HFFc6 (cell line): ENCODE measurements around the gene SQOR. TPM values are rescaled to one million over a fixed set of nuclear protein-coding genes. Genes with fewer than 3 reads are reported as not detected.
A peak's percentile ranks its signal among the peaks of the same experiment; 100 is the strongest.

Experiments used
- DNase-seq: peaks from one replicate; pipeline ENCODE4 v3.0.0-alpha.2; 2018
- H3K27ac Mint-ChIP-seq: 2 replicates; pipeline ENCODE4 v1.8.0; 2020; ENCODE audit warnings: mild to moderate bottlenecking, mixed read lengths
- H3K27me3 Mint-ChIP-seq: 2 replicates; pipeline ENCODE4 v1.8.0; 2021; ENCODE audit warnings: mild to moderate bottlenecking, moderate library complexity, mixed read lengths; ENCODE audit not compliant: insufficient read depth
- H3K36me3 Mint-ChIP-seq: 2 replicates; pipeline ENCODE4 v1.8.0; 2021; ENCODE audit warnings: low read depth, mixed read lengths
- H3K4me1 Mint-ChIP-seq: 2 replicates; pipeline ENCODE4 v1.8.0; 2020; ENCODE audit warnings: low read depth, mixed read lengths
- H3K4me3 Mint-ChIP-seq: 2 replicates; pipeline ENCODE4 v1.8.0; 2020; ENCODE audit warnings: mild to moderate bottlenecking, moderate library complexity, mixed read lengths
- H3K9me3 Mint-ChIP-seq: 2 replicates; pipeline ENCODE4 v1.8.0; 2020; ENCODE audit warnings: mild to moderate bottlenecking, mixed read lengths
- total RNA-seq, 6 experiments: library from RNA; stranded (reverse); fragmentation: NEBNext Ultra II Directional; extraction: Animal tissue kit (Norgen Biotek cat#: 25700); gene quantifications; 2 replicates in 1 of 6; 3 replicates in 5 of 6; pipeline ENCODE4 v1.2.3, GENCODE V29; 2021
- TF ChIP-seq, protein P1 (sequence below): fragments of 200-600 bp; sonication (generic); IDR thresholded peaks from 2 replicates; pipeline ENCODE4 v1.5.0; 2021; ENCODE audit warnings: antibody characterized with exemption, mild to moderate bottlenecking

SQOR gene
- total RNA-seq, 6 experiments from 2014 or later = 25.3 to 43.2 (median 39.7) TPM

DNA sequence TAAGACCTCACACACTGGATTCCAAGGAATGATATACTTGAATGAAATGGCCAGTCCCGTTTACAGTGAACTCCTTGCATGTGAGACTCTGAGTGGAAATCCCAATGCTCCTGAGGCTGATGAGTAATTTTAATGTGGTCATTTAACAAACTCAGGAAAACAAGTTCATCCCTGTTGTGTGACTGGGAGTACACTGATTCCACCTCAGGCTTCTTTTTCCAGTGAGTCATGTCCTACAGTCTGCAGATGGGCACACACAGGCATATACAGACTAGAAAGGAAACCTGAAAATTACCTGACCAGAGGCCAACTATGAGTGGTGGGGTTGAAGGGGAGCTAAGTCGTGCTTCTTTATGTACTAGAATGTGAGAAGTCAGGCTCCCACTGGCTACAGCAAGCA lies 5.8 kb downstream of the SQOR start:
- Mint-ChIP-seq H3K4me1 (peaks cover 88% of the 10 kb centered on the region), H3K4me3 (peak overlapping the region; percentile 75), H3K9me3 (no peaks in the 10 kb centered on the region), H3K27ac (peak overlapping the region; percentile 91), H3K36me3 (no peaks in the 10 kb centered on the region), H3K27me3 (peaks cover 6% of the 10 kb centered on the region; the same call in 1 of the 2 replicates)
- peak; percentile 94 for DNase-seq
- TF ChIP-seq, protein P1, sequence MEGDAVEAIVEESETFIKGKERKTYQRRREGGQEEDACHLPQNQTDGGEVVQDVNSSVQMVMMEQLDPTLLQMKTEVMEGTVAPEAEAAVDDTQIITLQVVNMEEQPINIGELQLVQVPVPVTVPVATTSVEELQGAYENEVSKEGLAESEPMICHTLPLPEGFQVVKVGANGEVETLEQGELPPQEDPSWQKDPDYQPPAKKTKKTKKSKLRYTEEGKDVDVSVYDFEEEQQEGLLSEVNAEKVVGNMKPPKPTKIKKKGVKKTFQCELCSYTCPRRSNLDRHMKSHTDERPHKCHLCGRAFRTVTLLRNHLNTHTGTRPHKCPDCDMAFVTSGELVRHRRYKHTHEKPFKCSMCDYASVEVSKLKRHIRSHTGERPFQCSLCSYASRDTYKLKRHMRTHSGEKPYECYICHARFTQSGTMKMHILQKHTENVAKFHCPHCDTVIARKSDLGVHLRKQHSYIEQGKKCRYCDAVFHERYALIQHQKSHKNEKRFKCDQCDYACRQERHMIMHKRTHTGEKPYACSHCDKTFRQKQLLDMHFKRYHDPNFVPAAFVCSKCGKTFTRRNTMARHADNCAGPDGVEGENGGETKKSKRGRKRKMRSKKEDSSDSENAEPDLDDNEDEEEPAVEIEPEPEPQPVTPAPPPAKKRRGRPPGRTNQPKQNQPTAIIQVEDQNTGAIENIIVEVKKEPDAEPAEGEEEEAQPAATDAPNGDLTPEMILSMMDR = no peak

DNA sequence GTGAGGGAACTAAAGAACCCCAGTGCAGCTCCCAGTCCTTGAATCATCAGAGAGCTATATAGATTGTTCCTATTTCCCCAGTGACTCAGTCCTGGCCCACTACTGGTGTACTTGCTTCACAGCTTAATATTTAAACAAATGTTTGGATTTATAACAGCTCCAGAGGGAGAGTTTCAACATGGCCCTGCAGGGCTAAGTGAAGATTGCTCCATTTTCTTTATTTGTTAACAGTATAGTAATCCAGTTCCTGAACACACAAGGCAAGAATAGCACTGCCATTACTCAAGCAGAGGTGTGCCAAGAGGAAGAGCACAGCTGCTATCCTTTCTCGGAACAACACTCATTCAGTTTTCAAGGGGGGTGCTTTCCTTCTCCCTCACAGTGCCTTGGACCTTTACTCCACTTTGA lies 6.5 kb downstream of the SQOR start:
- H3K36me3 Mint-ChIP-seq = no peaks in the 10 kb centered on the region
- peak overlapping the region; percentile 75 for H3K4me3 Mint-ChIP-seq
- H3K9me3 Mint-ChIP-seq = no peaks in the 10 kb centered on the region
- TF ChIP-seq, protein P1 = peak; percentile 52
- peaks cover 91% of the 10 kb centered on the region for H3K4me1 Mint-ChIP-seq
- H3K27ac Mint-ChIP-seq = peak overlapping the region; percentile 91
- H3K27me3 Mint-ChIP-seq = peaks cover 6% of the 10 kb centered on the region; the same call in 1 of the 2 replicates
- DNase-seq = peak; percentile 85

DNA sequence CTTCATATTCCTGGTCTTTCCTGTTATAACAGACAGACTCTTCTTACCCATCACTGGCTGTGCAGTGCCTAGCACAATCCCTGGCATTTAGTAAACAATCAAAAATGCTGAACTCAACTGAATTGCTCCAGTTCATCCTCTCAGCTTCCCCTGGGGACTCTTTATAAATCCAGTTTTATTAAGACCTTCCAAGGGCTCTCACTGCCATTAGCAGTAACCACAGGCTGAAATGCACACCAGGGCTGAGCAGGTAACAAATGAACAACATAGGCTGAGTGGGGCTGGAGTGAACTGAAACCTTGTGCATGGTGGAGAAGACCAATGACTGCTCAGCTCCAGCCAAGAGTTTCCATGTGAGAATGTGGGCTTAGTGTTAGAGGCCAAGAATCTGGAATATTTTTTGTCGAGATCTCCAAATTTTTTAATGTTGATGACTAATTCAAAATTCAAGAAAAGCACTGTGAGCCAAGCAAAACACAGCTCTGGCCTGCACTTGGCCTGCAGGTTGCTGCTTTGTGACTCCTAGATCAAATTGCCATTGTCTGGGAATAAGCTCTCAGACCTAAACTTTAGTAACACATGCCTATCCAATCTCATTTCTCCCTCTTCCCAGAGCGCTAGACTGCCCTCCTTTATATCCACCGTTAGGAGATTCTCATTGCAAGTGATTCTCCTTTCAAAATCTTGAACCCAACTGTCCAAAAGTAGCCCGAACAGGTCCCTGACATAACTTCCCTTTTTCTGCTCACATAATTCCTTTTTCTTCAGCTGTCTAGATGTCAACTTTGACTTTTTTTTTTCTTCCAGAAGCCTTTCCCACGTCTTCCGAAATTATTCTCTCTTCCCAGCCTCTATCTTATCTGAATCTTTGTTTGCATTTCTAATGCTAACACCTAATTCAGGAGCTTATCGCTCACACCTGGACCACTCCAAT lies 7.4 kb downstream of the SQOR start:
- Mint-ChIP-seq H3K36me3 (no peaks in the 10 kb centered on the region), H3K4me3 (peak overlapping the region; percentile 75), H3K9me3 (no peaks in the 10 kb centered on the region), H3K4me1 (peaks cover 92% of the 10 kb centered on the region), H3K27ac (peak overlapping the region; percentile 91), H3K27me3 (peaks cover 6% of the 10 kb centered on the region; the same call in 1 of the 2 replicates)
- DNase-seq = peak; percentile 77
- TF ChIP-seq, protein P1 = no peak

DNA sequence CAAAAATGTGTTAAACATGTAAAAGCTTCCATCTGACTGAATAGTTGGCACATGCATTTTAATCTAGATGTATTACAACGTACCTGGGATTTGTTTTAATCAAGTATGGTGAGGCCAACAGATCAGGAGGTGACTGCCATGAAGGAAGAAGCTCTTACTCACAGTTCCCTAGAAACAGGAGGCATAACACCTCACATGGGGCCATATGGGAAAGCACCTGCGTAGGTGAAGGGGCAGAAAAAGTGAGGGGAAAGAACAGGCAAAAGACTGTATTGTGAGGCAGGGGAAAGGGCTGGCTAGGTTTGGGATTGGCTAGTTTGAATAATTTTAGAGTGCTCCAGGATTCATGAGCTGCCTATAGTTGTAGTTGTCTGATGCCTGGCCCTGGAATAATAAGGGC lies 9.6 kb downstream of the SQOR start:
- no peaks in the 10 kb centered on the region for H3K9me3 Mint-ChIP-seq
- no peak for DNase-seq
- TF ChIP-seq, protein P1 = no peak
- no peaks in the 10 kb centered on the region for H3K36me3 Mint-ChIP-seq
- H3K27me3 Mint-ChIP-seq = peaks cover 6% of the 10 kb centered on the region; the same call in 1 of the 2 replicates
- peaks cover 81% of the 10 kb centered on the region for H3K4me1 Mint-ChIP-seq
- H3K27ac Mint-ChIP-seq = no peak overlapping the region
- no peak overlapping the region for H3K4me3 Mint-ChIP-seq

DNA sequence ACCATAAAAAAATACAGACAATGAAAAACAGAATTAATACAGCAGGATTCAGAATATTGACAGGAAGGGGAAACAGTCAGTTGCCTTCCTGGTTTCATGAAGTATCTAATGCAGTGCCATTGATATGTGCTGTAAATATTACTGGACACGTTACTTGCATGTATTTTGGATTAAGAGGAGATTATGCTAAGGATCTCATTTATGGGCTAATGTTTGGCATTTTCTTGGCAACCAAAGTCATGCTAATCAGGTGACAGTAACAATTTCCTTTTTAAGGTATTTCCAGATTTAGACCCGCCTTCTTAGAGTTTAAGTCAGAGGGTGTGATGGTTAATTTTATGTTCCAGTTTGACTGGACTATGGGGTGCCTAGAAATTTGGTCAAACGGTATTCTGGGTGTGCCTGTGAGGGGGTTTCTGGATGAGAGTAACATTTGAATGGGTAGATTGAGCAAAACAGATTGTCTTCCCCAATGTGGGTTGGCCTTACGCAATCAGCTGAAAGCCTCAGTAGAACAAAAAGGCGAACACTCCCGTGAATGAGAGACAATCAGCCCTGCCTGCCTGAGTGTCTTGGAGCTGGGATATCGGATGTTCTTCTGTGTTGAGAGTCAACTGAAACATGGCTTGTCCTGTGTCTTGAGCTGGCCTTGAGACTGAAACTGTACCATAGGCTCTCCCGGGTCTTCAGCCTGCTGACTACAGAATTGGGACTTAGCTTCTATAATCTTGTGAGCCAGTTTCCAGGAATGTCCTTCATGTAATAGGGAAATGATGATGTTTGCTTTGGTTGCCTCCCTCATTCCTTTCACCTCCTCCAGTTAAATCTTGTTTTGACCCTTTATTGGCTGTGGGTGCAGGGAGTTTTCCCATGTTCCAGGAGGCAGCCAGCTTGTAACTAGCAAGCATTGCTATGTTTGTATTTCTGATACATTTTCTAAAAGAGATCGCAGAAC lies 10.5 kb downstream of the SQOR start:
- Mint-ChIP-seq H3K4me1 (peaks cover 73% of the 10 kb centered on the region), H3K27ac (peak overlapping the region; percentile 93), H3K4me3 (peak overlapping the region; percentile 62), H3K9me3 (0 out of 2 replicates have a peak, but pooled peaks cover 3% of the 10 kb centered on the region), H3K27me3 (peaks cover 6% of the 10 kb centered on the region; the same call in 1 of the 2 replicates), H3K36me3 (peaks cover 3% of the 10 kb centered on the region)
- DNase-seq = peak; percentile 64
- TF ChIP-seq, protein P1 = no peak
